ENCODE results near the gene KCTD21.

DNA sequence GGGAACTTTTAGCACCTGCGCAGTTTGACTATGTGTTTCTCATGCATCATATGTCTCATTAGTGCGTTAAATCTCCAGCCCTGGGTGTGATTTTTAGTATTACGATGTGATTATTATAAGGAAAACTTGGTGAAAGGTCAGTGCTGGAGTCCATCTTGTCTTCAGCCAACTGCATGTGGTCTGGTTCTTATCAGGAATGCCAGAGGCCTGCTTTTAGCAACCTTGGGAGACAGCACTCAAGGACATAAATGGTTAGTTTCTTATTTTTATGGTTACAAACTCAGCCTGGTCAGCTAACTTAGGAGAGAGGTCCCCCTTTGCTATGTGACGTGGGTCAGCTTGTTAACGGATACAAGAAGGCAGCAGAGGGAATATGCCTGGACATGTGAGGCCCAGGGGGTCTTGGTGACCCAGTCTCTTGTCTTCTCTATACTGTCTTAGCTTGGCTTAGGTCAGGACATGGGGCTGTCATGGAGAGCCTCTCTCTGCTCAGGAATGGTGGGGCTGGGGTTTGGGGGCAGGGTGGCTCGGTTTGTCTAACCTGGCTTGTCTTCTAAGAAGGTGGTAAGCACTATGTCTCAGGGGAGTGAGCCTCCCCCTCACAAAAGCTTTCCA is 21.5 kb downstream of the KCTD21 start:
- TF ChIP-seq, protein P1, sequence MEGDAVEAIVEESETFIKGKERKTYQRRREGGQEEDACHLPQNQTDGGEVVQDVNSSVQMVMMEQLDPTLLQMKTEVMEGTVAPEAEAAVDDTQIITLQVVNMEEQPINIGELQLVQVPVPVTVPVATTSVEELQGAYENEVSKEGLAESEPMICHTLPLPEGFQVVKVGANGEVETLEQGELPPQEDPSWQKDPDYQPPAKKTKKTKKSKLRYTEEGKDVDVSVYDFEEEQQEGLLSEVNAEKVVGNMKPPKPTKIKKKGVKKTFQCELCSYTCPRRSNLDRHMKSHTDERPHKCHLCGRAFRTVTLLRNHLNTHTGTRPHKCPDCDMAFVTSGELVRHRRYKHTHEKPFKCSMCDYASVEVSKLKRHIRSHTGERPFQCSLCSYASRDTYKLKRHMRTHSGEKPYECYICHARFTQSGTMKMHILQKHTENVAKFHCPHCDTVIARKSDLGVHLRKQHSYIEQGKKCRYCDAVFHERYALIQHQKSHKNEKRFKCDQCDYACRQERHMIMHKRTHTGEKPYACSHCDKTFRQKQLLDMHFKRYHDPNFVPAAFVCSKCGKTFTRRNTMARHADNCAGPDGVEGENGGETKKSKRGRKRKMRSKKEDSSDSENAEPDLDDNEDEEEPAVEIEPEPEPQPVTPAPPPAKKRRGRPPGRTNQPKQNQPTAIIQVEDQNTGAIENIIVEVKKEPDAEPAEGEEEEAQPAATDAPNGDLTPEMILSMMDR (conservative IDR thresholded peaks at IDR 0.05; ENCODE audit: low read depth, low read length): no peak
- TF ChIP-seq EZH2 (IDR thresholded peaks at IDR 0.05; ENCODE audit: low read length, unreplicated experiment): no peak
